Measurements from ENCODE around the gene STMN1.

DNA sequence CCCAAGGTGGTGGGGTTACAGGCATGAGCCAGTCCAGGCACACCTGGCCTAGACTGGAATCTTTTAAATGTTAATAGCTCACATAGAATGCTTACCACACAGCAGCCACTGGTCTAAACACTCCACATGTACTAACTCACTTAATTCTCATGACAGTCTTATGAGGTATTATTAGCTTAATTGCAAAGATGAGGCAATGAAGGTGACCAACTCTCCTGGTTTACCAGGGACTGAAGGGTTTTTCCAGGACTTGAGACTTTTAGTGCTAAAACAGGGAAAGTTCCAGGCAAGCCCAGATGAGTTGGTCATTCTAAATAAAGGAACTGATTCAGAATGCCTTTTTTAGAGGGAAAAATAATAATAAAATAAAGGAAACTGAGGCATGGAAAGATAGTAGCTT is 7.0 kb upstream of the STMN1 start:
- TF ChIP-seq, protein P1, sequence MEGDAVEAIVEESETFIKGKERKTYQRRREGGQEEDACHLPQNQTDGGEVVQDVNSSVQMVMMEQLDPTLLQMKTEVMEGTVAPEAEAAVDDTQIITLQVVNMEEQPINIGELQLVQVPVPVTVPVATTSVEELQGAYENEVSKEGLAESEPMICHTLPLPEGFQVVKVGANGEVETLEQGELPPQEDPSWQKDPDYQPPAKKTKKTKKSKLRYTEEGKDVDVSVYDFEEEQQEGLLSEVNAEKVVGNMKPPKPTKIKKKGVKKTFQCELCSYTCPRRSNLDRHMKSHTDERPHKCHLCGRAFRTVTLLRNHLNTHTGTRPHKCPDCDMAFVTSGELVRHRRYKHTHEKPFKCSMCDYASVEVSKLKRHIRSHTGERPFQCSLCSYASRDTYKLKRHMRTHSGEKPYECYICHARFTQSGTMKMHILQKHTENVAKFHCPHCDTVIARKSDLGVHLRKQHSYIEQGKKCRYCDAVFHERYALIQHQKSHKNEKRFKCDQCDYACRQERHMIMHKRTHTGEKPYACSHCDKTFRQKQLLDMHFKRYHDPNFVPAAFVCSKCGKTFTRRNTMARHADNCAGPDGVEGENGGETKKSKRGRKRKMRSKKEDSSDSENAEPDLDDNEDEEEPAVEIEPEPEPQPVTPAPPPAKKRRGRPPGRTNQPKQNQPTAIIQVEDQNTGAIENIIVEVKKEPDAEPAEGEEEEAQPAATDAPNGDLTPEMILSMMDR (IDR thresholded peaks at IDR 0.05), result no peak
- no peak for TF ChIP-seq POLR2AphosphoS5 (IDR thresholded peaks at IDR 0.05)

All from esophagus muscularis mucosa (tissue), 3 donors.